Lower leg skin (tissue), 4 donors: ENCODE measurements around the gene NR4A1. TPM values are rescaled to one million over a fixed set of nuclear protein-coding genes. Genes with fewer than 3 reads are reported as not detected.
"Not testable (repeated sequence)": the region's sequence is repeated elsewhere in the genome, so short reads cannot be mapped to it uniquely, and the experiment has no call there.

Experiments
- DNase-seq, 2 donors: peaks; one replicate each; pipeline ENCODE4 v3.0.0-alpha.2; 2019; ENCODE audit warnings: low spot score in 2 of 2
- H3K4me3 ChIP-seq: fragments of 200-600 bp; sonication (generic); 2 replicates; pipeline ENCODE4 v1.5.1; 2017; ENCODE audit warnings: mild to moderate bottlenecking, low read depth; ENCODE audit not compliant: poor library complexity, severe bottlenecking
- POLR2A ChIP-seq, 2 donors: fragments of 450-650 bp; IDR thresholded peaks; one replicate each; pipeline ENCODE4 v1.6.1; 2016 to 2017; ENCODE audit warnings: antibody characterized with exemption in 2 of 2, mild to moderate bottlenecking in 1 of 2, moderate library complexity in 1 of 2
- WGBS, 2 donors: methylation state at CpG; one replicate each; pipeline ENCODE4 v1.1.5; 2018; 5-methylcytosine and 5-hydroxymethylcytosine counted together
- intact Hi-C: fragments of 100-400 bp; cut with DNase I; formaldehyde crosslinking; loops from one replicate; pipeline ENCODE4 v1.15.0; 2023; ENCODE audit warnings: low total_unique reads
- total RNA-seq, 4 donors: library from RNA; depleted of rRNA; stranded (reverse); fragments of >200 nt; gene quantifications; one replicate each; pipeline ENCODE4 v1.1.0, GENCODE V29; 2016
- TF ChIP-seq, protein P1 (sequence below), 3 donors: fragments of 450-650 bp; IDR thresholded peaks; one replicate each; pipeline ENCODE4 v1.5.1; 2016; ENCODE audit warnings: antibody characterized with exemption in 3 of 3, mild to moderate bottlenecking in 3 of 3, moderate library complexity in 2 of 3

NR4A1 gene
- total RNA-seq, 4 donors from 2014 or later: 28.7 to 121 (median 105) TPM

DNA sequence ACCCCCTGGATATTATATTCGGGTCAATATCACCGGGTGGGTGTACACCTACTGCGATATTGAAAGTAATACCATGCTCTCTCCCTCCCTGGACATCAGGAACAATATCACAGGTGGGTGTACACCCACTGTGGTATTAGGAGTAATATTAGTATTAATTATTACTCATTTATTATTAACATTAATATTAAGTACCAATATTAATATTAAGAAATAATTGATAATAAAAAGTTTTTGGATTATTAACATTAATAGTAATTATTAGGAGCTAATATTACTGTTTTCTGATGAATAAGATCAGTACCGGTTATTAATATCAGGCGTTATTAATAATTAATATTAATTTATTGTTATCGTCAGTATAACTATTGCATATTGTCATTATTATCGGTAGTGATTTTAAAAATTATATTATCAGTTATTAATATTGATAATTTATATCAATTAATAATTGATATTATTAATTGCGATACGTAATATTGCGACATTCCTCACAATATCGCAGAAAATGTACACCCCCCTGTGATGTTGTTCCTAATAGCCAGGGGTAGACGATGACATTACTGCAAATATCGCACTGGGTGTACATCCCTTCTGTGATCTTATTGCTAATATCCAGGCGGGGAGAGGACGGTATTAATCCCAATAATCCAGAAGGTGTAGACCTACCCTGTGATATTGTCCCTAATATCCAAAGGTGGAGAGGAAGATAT, 45.2 kb downstream of the NR4A1 start:
- no peak for DNase-seq
- WGBS, 2 donors: 94 to 95% methylated on average over 15 of the region's 15 CpGs
- TF ChIP-seq, protein P1, sequence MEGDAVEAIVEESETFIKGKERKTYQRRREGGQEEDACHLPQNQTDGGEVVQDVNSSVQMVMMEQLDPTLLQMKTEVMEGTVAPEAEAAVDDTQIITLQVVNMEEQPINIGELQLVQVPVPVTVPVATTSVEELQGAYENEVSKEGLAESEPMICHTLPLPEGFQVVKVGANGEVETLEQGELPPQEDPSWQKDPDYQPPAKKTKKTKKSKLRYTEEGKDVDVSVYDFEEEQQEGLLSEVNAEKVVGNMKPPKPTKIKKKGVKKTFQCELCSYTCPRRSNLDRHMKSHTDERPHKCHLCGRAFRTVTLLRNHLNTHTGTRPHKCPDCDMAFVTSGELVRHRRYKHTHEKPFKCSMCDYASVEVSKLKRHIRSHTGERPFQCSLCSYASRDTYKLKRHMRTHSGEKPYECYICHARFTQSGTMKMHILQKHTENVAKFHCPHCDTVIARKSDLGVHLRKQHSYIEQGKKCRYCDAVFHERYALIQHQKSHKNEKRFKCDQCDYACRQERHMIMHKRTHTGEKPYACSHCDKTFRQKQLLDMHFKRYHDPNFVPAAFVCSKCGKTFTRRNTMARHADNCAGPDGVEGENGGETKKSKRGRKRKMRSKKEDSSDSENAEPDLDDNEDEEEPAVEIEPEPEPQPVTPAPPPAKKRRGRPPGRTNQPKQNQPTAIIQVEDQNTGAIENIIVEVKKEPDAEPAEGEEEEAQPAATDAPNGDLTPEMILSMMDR (IDR thresholded peaks at IDR 0.05): no peak
- no peak for TF ChIP-seq POLR2A (IDR thresholded peaks at IDR 0.05)
- no peak overlapping the region for H3K4me3 ChIP-seq
- intact Hi-C loops: no loop called here

- TF ChIP-seq, protein P1 (IDR thresholded peaks at IDR 0.05): no peak
- no peak for TF ChIP-seq POLR2A (IDR thresholded peaks at IDR 0.05)
- DNase-seq: peak in 1 of 2 donors; percentile 36
- intact Hi-C loops: no loop called here
- 76 to 86% methylated on average over 21 of the region's 21 CpGs for WGBS, 2 donors
- H3K4me3 ChIP-seq: no peak overlapping the region
Measured at GRCh38 chr12:52097045-52097666, 45.9 kb downstream of the NR4A1 start.

GRCh38 chr12:52104431-52105089, 53.3 kb downstream of the NR4A1 start:
- DNase-seq, intact Hi-C loops, H3K4me3 ChIP-seq: not testable (repeated sequence)
- 71 to 74% methylated on average over 10 of the region's 10 CpGs for WGBS, 2 donors

Other genes starting within 250 kb of the NR4A1 start
- gene FIGNL2, start 202.7 kb upstream of the NR4A1 start, total RNA-seq: under 1 TPM in 3 of 4 donors, not detected in 1; 0.17 to 0.49 (median 0.29) TPM
- not detected for gene ANKRD33, start 163.3 kb upstream of the NR4A1 start, total RNA-seq
- gene ACVRL1, start 143.9 kb upstream of the NR4A1 start, total RNA-seq: 10 to 100 TPM; 12.9 to 99.8 (median 39.9) TPM
- gene ACVR1B, start 99.7 kb upstream of the NR4A1 start, total RNA-seq: 10 to 100 TPM; 67.4 to 87.0 (median 80.5) TPM
- 10 to 100 TPM; 14.6 to 34.2 (median 25.9) TPM for gene TAMALIN, start 44.5 kb upstream of the NR4A1 start, total RNA-seq
- 10 to 100 TPM; 42.6 to 71.6 (median 55.2) TPM for gene ATG101, start 18.5 kb downstream of the NR4A1 start, total RNA-seq
- gene SMIM41, start 28.3 kb downstream of the NR4A1 start, total RNA-seq: under 1 TPM in 1 of 4 donors, not detected in 3; 0.71 TPM
- 100 to 1,000 TPM; 269 to 349 (median 275) TPM for gene KRT80, start 140.6 kb downstream of the NR4A1 start, total RNA-seq
- 100 to 1,000 TPM in 2 of 4 donors, 10 to 100 TPM in 2; 28.2 to 206 (median 125) TPM for gene KRT7, start 181.8 kb downstream of the NR4A1 start, total RNA-seq
- gene KRT86, start 223.2 kb downstream of the NR4A1 start, total RNA-seq: 100 to 1,000 TPM in 1 of 4 donors, 1 to 10 TPM in 1, under 1 TPM in 1, not detected in 1; 0.86 to 298 (median 10.0) TPM
- 100 to 1,000 TPM in 1 of 4 donors, 10 to 100 TPM in 1, under 1 TPM in 1, not detected in 1; 0.37 to 204 (median 10.6) TPM for gene KRT81, start 240.1 kb downstream of the NR4A1 start, total RNA-seq